ENCODE results near the gene AHDC1.
A peak's percentile ranks its signal among the peaks of the same experiment; 100 is the strongest.

AHDC1 gene

DNA sequence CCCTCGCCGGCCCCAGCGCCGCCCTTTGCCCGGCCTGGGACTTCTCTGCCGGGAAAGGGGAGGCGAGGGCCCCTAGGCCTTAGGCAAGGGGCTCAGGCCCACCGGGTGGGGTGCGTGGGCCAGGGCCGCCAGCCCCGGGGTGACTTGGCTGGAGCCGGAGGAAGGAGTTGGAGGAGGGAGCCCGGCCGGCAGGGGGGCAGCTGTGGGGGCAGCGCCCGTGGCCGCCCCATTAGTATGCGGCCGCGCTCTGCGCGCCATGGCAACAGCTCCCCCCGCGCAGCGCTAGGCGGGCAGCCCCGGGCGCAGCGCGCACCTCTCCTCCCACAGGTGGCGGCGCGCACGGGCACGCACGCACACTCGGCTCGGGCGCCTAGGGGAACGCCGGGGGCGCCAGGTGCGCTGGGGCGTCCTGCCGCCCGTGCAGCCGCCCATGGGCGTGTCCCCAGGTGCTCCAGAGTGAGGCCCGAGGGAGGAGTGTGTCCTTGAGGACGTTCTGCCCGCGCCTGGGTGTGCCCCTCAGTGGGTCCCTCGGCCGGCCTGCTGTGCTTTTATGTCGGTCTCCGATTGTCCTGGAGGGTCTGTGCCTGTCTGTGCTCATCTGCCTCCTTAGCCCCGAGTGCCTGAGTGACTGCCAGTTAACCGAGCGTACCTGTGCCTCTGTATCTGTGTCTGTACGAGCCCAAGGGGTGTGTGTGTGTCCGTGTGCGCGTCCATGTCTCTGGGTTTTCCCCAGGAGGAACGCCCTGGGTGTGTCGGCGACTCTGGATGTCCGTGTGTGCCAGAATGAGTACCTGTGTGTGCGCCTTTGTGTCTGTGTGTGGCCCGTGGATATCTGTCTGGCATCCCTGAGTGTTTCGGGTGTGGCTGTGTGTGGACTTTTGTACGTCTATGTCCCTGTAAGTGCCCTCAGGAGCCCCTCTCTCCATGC lies 75.8 kb downstream of the AHDC1 start:
- peak; percentile 27 for DNase-seq

DNA sequence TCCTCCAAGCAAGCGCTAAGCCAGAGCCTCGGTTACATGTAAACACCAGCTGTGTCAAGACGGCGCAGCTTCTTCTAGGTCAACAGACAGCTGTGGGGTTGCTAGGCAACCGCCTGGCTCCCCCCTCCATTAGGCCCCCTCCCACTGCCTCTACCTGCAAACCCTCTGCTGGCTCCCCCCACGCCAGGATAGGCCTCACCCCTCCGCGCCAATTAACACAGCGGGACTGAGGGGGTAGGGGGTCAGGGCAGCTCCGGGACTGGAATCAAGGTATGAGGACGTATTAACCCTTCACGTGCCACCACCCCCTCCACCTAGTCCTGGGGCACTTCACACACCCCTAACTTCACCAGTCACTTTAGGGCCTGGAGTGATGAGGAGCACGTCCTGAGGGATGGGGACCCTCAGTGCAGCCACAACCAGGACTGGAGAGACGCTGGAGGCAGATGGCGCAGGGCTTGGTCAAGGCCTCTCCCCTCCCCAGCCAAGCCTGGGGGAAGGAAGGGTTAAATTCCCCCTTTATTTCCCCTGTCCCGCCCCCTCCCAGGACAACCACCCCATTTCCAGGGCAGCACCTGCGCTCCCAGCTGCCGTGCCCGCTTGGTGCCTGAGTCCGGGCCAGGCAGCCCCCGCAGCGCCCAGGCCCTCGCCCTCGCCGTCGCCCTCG lies 76.6 kb downstream of the AHDC1 start:
- peak; percentile 37 for DNase-seq

DNA sequence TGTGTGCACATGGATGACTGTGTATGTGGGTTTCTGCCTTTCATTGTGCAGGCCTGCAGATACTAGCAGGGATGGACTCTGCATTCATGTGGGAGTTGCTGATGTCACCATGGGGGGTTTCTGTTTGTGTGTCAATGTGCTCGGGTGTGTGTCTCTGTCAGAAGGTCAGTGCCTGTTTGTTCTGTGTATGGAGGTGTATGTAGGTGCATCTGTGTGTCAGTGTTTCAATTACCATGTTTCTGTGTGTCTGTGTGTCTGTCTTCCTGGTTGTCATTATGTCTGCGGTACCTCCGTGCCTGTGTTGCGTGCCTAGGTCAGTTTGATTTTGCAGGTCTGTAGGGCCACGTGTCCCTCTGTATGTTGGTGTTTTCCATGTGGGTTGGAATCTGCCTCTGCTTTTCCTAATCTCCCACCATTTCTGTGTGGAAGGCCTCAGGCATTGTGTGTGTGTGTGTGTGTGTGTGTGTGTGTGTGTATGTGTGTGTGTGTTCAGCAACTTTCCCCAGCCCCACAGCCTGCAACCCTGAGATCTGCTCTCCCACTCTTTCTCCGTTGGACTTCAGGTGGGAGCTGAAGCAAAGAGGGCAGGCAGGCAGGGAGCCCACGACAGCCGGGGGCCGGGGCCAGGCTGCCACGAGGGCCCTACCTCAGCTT lies 77.2 kb downstream of the AHDC1 start:
- no peak for DNase-seq

DNA sequence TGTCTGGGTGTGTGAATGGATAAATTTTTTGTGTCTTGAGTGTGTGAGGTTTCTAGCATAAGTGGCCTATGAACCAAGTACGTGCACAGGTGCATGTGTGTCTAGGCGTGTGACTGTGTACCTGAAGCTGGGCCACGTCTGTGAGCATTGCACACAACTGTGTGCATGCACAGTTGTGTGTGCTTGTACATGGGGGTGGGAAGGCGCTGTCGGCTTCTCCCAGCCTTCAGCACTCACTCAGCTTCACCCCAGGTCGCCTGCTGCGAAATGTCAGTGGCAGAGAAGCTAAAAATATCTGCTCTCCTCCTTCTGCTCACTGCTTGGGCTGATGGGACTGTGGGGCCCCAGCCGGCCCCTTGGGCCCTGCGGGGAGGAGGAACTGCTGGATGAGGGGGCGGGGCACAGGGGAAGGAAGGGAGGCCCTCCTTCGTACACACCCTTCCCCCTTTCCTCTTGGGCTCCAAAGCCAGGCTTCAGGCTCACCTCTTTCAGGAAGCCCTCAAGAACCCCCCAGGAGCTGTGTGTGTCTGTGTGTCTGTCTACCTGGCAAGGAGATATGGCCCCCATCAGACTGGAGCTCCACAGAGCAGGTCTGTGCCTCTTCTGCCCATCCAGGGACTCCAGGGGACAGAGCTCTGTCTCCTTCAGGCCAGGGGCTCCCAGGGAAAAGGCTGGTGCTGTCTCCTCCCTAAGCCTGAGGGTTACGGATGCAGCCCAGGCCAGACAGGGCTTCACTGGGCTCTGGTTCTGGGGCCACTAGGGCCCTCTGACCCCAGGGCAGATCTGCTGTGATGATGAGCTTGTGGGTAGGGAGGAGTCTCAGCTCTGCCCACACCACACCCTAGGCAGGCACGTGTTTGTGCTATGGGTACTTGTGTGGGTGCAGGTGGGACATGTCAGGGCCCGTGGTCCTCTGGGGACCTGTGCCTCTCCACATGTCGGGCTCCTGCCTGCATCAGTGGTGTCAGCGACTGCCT lies 78.4 kb downstream of the AHDC1 start:
- no peak for DNase-seq

DNA sequence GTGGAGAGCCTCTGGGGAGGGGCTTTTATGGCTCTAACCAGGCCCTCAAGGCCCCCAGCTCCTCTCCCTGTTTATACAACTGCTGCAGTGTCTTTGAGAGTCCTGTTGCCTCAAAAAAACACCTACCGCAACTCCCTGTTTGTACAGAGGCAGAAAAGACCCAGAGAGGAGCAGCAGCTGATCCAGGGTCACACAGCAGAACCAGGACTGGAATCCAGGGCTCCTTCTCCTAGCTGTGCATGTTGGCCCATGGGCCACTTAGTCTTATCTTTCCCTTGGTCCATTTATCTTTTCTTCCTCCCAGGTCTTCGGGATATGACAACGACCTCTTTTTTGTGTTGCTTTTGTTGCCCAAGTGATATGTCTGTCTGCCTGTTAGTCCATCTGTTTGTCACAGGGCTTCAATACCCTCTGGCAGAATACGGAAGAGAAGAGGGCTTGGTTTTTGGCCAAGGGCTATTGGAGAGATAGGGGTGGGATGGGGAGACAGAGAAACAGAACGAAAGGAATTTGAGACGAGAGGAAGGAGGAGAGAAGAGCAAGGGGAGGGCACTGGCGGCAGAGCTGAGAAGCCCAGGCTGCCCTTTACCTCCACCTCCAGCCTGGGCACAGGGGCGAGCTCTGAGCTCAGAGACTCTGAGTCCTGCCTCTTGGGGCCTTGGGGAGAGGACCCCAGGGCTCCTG lies 80.5 kb downstream of the AHDC1 start:
- DNase-seq: no peak

DNA sequence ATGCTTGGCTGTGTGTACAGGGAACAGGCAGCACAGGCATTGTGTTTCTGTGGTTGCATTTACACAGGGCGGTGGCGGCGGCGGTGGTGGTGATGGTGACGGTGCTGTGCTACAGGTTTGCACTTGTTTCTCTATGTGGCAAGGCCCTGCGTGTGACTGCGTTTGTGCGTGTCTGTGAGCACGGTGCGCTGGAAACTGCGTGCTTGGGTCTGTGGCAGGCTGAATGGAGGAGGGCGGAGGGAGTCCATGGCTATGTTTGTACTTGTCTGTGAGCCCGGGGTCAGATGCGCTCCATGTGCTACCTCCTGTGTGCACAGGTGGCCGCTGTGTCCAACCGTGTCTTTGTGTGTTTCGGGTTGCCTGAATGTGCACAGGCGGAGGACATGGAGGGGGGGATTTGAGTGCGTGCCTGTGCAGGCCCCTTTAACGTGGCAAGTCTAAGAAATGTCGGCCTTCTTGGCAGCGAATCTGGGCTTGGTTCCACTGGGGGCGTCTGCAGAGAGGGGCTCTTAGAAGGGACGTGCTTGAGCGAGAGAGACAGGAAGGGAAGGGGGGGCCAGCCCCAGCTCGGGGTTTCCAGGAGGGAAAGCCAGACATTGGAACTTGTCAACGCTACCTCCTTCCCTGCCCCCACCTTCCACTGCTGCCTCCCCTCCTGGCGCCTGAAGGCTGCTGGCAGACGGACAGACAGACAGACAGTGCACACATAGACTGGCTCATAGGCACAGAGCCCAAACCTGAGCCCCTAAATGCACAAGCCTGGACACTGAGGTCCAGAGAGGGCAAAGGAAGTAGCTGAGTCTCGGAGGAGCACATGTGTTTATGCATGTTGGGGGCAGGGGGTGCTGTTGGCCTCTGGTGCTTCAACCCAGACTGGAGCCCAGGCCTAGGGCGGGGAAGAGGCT lies 81.3 kb downstream of the AHDC1 start:
- DNase-seq: peak; percentile 62

DNA sequence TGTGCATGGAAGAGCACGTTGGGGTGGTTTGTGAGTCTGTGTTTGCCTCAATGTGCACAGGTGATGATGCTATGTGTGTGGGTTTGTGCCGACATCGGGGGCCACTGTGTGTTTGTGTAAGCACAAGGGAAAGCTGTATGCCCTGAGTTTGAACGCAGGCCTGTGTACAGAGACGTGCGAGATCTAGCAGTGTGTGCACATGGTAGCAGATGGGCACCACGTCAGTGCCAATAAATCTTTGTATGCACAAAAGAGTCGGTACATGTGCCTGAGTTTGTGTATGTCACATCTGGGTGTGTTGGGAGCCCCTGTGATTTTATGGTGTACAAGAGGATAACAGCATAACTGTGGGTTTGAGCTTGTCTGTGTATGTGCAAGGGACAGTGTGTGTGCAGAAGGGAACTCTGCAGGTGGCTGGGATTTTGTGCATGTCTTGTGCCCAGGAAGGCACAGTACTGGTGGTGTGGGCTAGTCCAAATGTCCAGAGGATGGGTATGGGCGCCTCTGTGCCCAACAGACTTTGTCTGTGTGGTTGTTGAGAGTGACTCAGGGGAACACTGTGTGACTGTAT lies 82.0 kb downstream of the AHDC1 start:
- DNase-seq: no peak

DNA sequence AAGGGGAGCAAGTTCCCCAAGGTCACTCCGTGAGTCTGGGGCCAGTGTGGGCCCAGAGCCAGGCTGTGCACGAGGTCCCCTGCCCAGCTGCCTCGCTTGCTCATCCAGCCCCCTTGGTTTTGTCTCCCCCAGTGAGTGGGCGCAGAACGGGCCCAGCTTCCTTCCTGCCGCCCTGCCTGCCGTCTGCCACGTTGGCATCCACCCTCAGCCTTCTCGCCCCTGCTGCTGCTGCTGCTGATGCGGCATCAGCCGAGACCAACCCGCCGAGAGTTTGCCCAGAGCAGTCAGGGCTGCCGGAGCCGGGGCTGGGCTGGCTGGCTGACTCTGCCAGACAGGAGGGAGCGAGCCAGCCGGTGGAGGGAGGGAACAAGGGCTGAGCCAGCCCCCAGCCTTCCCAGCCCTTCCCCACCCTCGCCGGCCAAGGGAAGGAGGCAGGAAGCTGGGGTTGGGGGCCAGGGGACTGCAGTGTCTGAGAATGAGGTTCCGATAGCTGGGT lies 82.6 kb downstream of the AHDC1 start:
- DNase-seq: peak; percentile 41

DNA sequence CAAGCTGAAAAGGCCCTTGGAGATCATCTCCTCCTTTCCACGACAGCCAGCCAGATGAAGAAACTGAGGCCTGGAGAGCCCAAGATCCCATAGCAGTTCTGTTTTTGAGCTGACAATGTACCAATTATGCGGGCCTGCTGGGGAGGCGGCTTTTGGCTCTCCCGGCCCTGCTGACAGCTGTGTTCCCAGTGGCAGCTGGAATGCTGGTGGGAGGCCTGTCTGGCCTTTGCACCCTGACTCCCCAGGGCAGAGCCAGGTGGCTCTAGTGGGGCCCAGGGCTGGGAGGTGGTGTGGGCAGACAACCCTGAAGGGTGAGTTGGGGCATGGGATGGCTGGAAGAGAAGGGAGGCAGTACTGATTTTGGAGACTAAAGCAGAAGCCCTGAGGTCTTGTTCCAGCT lies 83.3 kb downstream of the AHDC1 start:
- no peak for DNase-seq

DNA sequence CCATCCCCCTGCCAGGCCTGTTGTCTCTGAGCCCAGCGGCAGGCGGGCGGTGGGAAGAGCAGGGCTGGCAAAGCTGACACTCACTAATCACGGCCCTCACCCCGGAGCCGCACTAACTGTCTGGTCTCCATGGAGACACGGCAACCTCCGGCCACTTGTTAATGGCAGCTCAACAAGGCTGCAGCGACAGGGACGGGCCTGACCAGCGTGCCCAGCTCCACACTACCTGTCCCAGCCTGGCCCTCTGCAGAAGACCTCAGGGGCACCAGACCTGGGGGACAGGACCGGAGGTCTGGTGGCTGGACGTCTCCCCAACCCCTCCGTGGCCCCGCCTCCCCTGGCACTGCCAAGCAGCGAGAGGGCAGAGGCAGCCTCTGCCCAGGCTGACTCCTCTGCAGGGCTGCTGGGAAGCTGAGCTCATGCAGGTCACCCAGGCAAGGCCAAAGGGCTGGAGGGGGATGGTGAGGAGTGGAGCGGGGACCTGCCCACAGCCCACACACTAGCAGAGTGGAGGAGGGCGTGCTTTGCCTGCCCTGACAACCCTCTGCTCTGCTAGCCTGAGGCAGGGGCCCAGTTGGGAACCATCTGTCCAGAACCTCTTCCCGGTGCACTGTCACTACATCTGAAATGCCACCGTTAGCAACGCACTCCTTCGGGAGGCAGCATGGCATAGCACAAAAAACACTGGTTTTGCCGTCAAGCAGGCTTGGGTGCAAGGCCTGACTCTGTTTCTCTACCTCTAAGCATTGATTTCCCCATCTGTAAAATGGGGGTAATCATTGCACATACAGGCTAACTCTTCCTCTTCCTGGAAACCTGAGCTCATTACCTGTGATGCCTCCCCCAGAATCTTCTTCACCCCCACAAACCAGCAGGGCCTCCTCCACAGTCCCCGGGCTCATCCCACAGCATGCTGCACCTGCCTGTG lies 84.3 kb downstream of the AHDC1 start:
- DNase-seq: no peak

DNA sequence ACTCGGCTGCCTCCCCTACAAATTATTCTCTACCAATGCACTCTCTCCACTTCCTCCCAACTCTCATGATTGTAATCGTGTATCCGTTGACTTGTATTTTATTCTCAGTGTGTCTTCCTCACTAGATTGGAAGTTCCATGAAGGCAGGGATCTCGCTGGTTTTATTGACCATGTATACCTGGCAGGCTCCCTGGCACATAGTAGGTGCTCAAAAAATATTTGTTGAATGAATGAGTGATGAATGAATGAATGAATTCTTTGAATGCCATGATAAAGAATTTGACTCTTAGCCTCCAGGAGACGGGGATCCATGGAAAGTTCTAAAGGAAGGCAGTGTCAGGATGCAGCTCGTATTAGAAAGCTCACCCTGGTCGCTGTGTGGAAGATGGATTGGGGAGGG lies 85.1 kb downstream of the AHDC1 start:
- no peak for DNase-seq

DNA sequence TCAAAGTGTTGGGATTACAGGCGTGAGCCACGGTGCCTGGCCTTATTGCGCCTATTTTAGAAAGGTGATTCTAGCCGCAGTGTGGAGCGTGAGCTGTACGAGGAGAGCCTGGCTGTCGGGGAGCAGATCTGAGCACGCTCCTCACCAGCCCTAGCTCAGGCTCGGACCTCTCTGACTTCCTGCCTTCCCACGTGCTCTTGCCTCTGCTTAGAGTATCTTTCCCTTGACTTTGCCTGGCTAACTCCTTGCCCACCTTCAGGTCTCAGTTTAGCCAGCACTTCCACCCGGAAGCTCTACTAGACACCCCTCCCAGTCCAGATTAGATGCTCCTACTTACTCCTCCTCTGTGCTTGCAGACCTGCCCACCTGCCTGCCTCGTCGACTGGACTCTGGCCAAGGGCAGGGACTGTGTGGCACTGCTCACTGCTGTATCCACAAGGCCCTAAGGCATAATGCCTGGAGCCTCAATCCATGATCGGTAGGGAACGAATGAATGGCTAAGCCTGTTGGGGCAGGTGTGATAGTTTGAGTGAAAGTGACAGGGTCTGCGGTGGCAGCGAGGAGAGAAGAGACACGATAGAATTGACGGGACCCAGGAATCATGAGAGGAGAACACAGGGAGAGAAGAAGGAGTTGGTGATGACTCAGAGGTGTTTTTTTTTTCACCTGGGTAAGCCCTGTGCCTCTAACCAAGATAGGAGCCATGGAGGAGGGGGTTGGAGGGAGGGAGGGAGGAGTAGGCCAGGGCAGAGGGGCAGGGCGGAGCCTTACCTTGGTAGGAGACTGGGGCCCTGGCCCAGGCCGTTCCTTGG lies 85.8 kb downstream of the AHDC1 start:
- DNase-seq: no peak

DNA sequence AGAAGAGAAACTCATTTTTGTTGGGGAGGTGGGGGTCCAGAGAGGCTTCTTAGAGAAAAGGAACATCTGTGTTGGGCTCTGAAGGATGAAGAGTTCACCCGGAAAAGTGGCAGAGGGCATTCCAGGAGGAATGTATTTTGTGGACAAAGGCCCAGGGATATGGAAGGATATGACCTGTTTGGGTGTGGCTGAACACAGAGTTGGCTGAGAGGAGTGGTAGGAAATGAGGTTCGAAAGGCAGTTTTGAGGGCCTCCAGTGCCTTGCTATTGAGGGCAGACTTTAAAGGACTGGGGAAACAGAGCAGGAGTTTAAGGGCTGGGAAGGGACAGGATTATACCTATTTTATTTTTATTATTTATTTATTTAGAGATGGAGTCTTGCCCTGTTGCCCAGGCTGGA lies 86.6 kb downstream of the AHDC1 start:
- DNase-seq: no peak

DNA sequence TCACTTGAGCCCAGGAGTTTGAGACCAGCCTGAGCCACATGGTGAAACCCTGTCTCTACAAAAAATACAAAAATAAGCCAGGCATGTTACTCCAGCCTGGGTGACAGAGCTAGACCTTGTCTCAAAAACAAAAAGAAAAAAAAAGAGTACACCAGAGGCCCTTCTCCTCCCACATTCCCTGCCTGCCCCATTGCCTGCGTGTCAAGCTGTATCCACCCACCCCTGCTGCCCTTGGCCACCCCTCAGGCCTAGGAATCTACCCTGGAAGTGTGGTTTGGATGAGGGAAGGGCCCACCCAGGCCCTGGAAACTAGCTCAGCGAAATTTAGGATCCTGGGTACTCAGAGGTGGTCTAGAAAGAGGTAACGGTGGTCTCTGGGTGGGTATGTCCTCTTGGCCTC lies 88.3 kb downstream of the AHDC1 start:
- DNase-seq: no peak

DNA sequence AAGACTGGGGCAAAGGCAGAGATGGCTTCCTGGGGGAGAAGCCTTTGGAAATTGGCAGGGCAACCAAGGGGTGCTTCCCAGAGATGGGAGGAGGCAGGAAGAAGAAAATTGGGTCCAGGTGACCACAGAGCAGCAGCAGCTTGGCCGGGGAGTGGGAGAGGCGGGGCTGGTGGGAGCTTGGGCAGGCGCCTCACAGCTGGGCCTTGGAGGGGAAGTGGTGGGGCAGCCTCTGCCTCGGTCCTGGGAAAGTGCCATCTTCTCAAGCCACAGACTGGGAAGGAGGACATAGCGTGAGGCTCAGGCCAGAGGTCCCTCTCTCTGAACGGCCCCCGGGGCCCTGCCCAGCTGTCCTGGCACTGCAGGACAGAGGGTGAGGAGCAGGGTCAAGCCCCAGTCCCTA lies 90.0 kb downstream of the AHDC1 start:
- DNase-seq: no peak

DNA sequence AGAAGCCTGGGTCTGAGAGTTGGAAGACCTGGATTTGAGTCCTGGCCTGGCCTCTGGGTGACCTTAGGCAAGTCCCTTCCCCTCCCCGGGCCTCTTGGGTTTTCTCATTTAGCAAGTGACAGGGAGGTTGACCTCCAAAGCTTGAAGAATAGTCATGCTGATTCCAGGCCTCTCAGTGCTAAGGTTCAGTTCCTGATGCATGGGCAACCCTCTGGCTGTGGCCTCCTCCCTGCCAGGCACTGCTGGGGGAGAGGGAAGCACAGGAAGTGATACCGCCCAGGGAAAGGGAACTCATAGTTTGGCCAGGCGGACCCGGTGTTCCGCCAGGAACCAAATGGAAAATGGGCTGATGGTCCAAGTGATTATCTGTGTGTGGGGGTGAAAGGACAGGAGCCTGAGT lies 90.4 kb downstream of the AHDC1 start:
- no peak for DNase-seq

DNA sequence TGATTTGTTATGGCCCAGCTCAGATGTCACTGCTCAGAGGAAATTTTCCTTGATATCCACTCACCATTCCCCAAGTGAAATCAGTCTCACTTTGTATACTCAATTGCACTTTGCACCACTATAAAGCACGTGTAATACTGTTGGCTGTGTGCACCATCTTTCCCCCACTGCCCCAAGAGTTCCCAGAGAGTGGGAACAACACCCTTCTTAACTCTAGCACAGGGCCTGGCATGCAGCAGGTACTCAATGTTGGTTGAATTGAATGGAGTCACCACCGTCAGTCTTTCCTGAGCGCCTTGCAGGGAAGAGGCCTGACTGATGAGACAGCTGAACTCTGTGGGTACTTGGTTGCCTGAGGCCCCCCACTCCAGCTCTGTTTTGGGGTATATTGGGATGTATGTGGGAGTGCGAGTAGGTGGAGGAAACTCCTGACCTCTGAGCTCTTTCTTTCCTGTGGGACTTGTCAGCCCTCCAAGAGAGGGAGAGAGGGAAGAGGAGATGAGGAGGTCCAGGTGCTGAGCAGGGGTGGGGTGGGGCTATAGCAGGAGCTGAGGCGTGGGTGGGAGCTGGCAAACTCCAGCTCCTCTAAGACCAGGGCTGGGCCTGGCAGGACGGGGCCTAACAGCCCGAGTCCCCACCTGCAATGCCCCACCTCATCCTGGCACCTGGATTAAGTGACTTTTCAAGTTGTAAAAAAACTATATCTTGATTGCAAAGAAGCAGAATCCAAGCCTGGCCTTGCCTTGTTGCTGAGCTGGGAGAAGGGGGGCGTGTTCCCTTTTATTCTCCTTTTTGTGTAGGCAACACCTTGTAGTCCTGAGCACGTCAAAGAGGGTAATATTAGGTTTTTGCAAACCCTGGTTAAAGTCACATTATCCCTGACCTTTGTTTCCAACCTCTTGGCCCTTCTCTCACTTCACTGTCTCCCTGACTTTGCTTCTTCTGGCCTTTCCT lies 94.5 kb downstream of the AHDC1 start:
- DNase-seq: no peak
